A673 (cell line): Measurements from ENCODE around the gene EEF2KMT. TPM values are rescaled to one million over a fixed set of nuclear protein-coding genes. Genes with fewer than 3 reads are reported as not detected.

Experiments used
- BruUV-seq: library from RNA; stranded (reverse); fragments of 400-500 nt; replicated peaks from 2 replicates; lab custom pipeline; 2021; lab: Mats Ljungman, UMichigan
- CTCF ChIA-PET: fragments of 300-600 bp; sonication (Branson Sonifier 250); formaldehyde crosslinking; loops from one replicate; lab custom pipeline; 2022; ENCODE audit warnings: antibody characterized with exemption; lab: Charles Lee
- POLR2A ChIA-PET: fragments of 300-600 bp; sonication (Branson Sonifier 250); formaldehyde crosslinking; loops from one replicate; lab custom pipeline; 2022; ENCODE audit warnings: antibody characterized with exemption; ENCODE audit not compliant: low non-redundant PET; lab: Charles Lee
- DNase-seq: peaks from one replicate; pipeline ENCODE4 v3.0.0-alpha.2; 2015; ENCODE audit warnings: low spot score
- H3K27ac ChIP-seq: fragments of 200-600 bp; sonication (generic); 2 replicates; pipeline ENCODE4 v1.5.1; 2016; ENCODE audit warnings: mixed run types, low read depth, mild to moderate bottlenecking, mixed read lengths, antibody characterized with exemption, low read length; ENCODE audit not compliant: poor library complexity, severe bottlenecking
- H3K27me3 ChIP-seq: fragments of 200-600 bp; sonication (generic); replicated peaks from 2 replicates; pipeline ENCODE4 v1.6.1; 2017; ENCODE audit warnings: mixed run types, low read depth, mild to moderate bottlenecking, mixed read lengths, antibody characterized with exemption, low read length; ENCODE audit not compliant: insufficient read depth, poor library complexity
- H3K36me3 ChIP-seq: fragments of 200-600 bp; sonication (generic); 2 replicates; pipeline ENCODE4 v1.6.1; 2016; ENCODE audit warnings: mixed run types, mild to moderate bottlenecking, mixed read lengths, antibody characterized with exemption, low read length; ENCODE audit not compliant: insufficient read depth, poor library complexity, severe bottlenecking
- H3K4me1 ChIP-seq: fragments of 200-600 bp; sonication (generic); 2 replicates; pipeline ENCODE4 v1.6.1; 2017; ENCODE audit warnings: mixed run types, mild to moderate bottlenecking, mixed read lengths, antibody characterized with exemption, low read length; ENCODE audit not compliant: insufficient read depth, poor library complexity, severe bottlenecking
- H3K4me3 ChIP-seq: fragments of 200-600 bp; sonication (generic); 2 replicates; pipeline ENCODE4 v1.5.1; 2016; ENCODE audit warnings: low read depth, mixed run types, mild to moderate bottlenecking, mixed read lengths, low read length; ENCODE audit not compliant: poor library complexity, severe bottlenecking
- H3K9me3 ChIP-seq: fragments of 200-600 bp; sonication (generic); 2 replicates; pipeline ENCODE4 v1.6.1; 2016; ENCODE audit warnings: mixed run types, low read depth, mild to moderate bottlenecking, mixed read lengths, antibody characterized with exemption, low read length; ENCODE audit not compliant: poor library complexity, severe bottlenecking
- EZH2 ChIP-seq: fragments of 200-600 bp; sonication (generic); IDR thresholded peaks from 2 replicates; pipeline ENCODE4 v1.6.1; 2017; ENCODE audit warnings: borderline replicate concordance, low read depth, mild to moderate bottlenecking, mixed read lengths, antibody characterized with exemption, low read length; ENCODE audit not compliant: poor library complexity, severe bottlenecking
- intact Hi-C: fragments of 100-400 bp; cut with micrococcal nuclease; formaldehyde crosslinking; loops from one replicate; pipeline ENCODE4 v1.10.0; 2022; ENCODE audit not compliant: unreplicated experiment
- total RNA-seq: library from RNA; stranded (reverse); gene quantifications from 2 replicates; pipeline ENCODE4 v1.2.3, GENCODE V29; 2021
- TF ChIP-seq, protein P1 (sequence below): fragments of 300-800, 200-600 bp; sonication (generic); conservative IDR thresholded peaks from 2 replicates; pipeline ENCODE4 v1.5.1; 2017; ENCODE audit warnings: low read depth, mild to moderate bottlenecking, antibody characterized with exemption, low read length, moderate library complexity, mixed read lengths

Gene EEF2KMT
- total RNA-seq, 1 experiment from 2014 or later: 21.4 TPM

DNA sequence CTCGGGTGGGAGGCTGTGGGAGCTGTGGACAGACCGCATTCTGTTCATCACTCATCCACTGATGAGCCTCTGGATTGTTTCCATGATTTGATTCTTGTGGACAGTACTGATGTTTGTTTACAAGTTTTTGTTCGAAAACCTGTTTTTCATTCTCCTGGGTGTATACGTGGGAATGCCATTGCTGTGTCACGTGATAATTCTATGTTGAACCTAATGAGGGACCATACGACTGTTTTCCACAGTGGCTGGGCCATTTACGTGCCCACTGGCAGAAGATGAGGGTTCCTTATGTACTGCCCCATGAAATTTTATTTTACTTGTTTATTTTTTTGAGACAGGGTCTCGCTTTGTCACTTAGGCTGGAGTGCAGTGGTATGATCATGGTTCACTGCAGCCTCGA, 28.5 kb downstream of the EEF2KMT start:
- ChIA-PET CTCF (no interaction called here), POLR2A (no interaction called here)
- no peak for DNase-seq
- H3K36me3 ChIP-seq: no peaks in the 10 kb centered on the region
- peaks cover 38% of the 10 kb centered on the region for H3K27me3 ChIP-seq
- TF ChIP-seq EZH2: no peak
- TF ChIP-seq, protein P1, sequence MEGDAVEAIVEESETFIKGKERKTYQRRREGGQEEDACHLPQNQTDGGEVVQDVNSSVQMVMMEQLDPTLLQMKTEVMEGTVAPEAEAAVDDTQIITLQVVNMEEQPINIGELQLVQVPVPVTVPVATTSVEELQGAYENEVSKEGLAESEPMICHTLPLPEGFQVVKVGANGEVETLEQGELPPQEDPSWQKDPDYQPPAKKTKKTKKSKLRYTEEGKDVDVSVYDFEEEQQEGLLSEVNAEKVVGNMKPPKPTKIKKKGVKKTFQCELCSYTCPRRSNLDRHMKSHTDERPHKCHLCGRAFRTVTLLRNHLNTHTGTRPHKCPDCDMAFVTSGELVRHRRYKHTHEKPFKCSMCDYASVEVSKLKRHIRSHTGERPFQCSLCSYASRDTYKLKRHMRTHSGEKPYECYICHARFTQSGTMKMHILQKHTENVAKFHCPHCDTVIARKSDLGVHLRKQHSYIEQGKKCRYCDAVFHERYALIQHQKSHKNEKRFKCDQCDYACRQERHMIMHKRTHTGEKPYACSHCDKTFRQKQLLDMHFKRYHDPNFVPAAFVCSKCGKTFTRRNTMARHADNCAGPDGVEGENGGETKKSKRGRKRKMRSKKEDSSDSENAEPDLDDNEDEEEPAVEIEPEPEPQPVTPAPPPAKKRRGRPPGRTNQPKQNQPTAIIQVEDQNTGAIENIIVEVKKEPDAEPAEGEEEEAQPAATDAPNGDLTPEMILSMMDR: no peak
- intact Hi-C loops: no loop called here
- BruUV-seq: no TSS peak
- no peak overlapping the region for H3K4me3 ChIP-seq
- H3K9me3 ChIP-seq: no peaks in the 10 kb centered on the region
- peaks cover 3% of the 10 kb centered on the region for H3K4me1 ChIP-seq
- no peak overlapping the region for H3K27ac ChIP-seq

DNA sequence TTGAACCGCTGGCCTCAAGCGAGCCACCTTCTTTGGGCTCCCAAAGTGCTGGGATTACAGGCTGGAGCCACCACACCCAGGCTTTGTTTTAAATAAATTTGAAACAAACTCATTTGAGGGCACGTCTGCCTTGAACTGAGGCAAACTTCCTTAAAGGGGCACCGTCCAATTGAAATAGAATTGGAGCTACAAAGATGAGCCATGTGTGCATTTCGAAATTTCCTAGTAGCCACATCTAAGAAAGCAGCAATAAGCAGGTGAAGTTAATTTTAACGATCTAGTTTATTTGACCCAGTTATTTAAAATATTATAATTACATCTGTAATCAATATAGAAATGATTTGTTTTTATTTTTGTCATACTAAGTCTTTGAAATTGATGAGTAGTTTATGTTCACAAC, 31.1 kb downstream of the EEF2KMT start:
- H3K27ac ChIP-seq: no peak overlapping the region
- DNase-seq: no peak
- TF ChIP-seq EZH2: no peak
- BruUV-seq: no TSS peak
- H3K4me1 ChIP-seq: no peaks in the 10 kb centered on the region
- intact Hi-C loops: no loop called here
- CTCF ChIA-PET: no interaction called here
- no peaks in the 10 kb centered on the region for H3K36me3 ChIP-seq
- POLR2A ChIA-PET: no interaction called here
- no peaks in the 10 kb centered on the region for H3K9me3 ChIP-seq
- peaks cover 54% of the 10 kb centered on the region for H3K27me3 ChIP-seq
- H3K4me3 ChIP-seq: no peak overlapping the region

DNA sequence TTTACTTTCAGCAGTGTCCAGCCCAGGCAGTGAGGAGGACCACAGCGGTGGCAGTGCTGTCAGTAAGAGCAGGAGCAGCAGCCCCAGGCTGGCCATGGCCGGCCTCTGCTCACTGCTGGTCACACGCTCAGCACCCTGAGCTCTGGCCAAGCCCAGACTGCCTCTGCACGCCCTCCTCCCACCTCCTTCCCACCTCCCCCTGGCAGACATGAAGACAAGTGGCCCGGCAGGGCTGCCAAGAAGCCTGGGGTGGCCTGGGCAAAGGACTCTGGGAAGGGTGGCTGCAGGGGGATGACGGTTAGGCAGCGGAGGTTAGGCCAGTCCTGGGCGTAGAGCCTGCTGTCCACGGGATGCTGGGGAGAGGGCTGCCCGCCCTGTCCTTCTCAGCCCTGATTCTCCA, 31.8 kb downstream of the EEF2KMT start, which contains the start of gene C16orf89:
TSS of gene C16orf89 (minus strand) at position 144 of the 400 bp plus-strand sequence. CDS start at position 96, 48 bp downstream.
- POLR2A ChIA-PET: no interaction called here
- Histone ChIP-seq H3K9me3 (no peaks in the 10 kb centered on the region), H3K4me1 (no peaks in the 10 kb centered on the region), H3K36me3 (no peaks in the 10 kb centered on the region), H3K27me3 (peaks cover 54% of the 10 kb centered on the region), H3K4me3 (no peak within 1 kb of the TSS), H3K27ac (no peak within 1 kb of the TSS)
- no peak for DNase-seq
- intact Hi-C loops: no loop called here
- CTCF ChIA-PET: no interaction called here
- TF ChIP-seq, protein P1: no peak
- TF ChIP-seq EZH2: no peak
- no TSS peak for BruUV-seq

DNA sequence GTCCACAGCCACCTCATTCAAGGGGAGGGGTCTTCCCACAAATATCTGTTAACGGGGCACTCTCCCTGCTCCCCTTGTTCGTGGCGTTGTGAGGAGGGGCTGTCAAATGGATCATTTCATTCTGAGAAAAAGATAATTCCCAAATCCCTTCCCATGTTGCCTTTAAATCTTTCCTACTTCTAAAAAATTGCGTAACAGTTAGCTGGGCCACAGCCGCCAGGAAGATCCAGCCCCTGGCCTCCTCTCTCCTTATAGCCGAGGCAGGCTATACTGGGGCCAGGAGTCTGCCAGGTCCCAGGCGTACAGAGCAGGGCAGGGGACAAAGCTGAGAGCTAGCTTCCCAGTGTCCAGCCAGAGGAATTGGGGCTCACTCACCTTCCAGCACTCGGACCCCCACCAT, 32.3 kb downstream of the EEF2KMT start:
- Histone ChIP-seq H3K27ac (no peak overlapping the region), H3K36me3 (no peaks in the 10 kb centered on the region), H3K27me3 (peaks cover 54% of the 10 kb centered on the region), H3K4me1 (no peaks in the 10 kb centered on the region), H3K4me3 (no peak overlapping the region), H3K9me3 (no peaks in the 10 kb centered on the region)
- POLR2A ChIA-PET: no interaction called here
- CTCF ChIA-PET: no interaction called here
- DNase-seq: no peak
- no TSS peak for BruUV-seq
- TF ChIP-seq EZH2: no peak
- TF ChIP-seq, protein P1: no peak
- intact Hi-C loops: no loop called here
